Adipocyte (in vitro differentiated cells): ENCODE results near the gene POLQ.

Source experiments
- DNase-seq: peaks from one replicate; pipeline ENCODE4 v3.0.0-alpha.2; 2015; ENCODE audit warnings: low read depth
- H3K27me3 ChIP-seq: replicated peaks from 2 replicates; pipeline ENCODE4 v1.7.0; 2013; ENCODE audit warnings: mild to moderate bottlenecking, low read length, moderate library complexity; ENCODE audit not compliant: control insufficient read depth, insufficient read depth
- H3K36me3 ChIP-seq: 2 replicates; pipeline ENCODE4 v1.7.0; 2013; ENCODE audit warnings: low read length, mild to moderate bottlenecking, moderate library complexity; ENCODE audit not compliant: control insufficient read depth, insufficient read depth, severe bottlenecking
- H3K4me1 ChIP-seq: 2 replicates; pipeline ENCODE4 v1.7.0; 2013; ENCODE audit warnings: mild to moderate bottlenecking, low read length, moderate library complexity; ENCODE audit not compliant: control insufficient read depth, insufficient read depth
- H3K4me3 ChIP-seq: 2 replicates; pipeline ENCODE4 v1.7.0; 2013; ENCODE audit warnings: mild to moderate bottlenecking, low read length, moderate library complexity
- H3K9ac ChIP-seq: 2 replicates; pipeline ENCODE4 v1.7.0; 2013; ENCODE audit warnings: mild to moderate bottlenecking, low read length, moderate library complexity
- H3K9me3 ChIP-seq: 2 replicates; pipeline ENCODE4 v1.7.0; 2013; ENCODE audit warnings: mild to moderate bottlenecking, low read length, moderate library complexity; ENCODE audit not compliant: control insufficient read depth

The POLQ gene

GRCh38 chr3:121552797-121553196, 7.0 kb upstream of the POLQ start:
- Histone ChIP-seq H3K27me3 (no peaks in the 10 kb centered on the region), H3K4me3 (no peak overlapping the region), H3K9ac (no peak overlapping the region), H3K4me1 (no peaks in the 10 kb centered on the region), H3K9me3 (no peaks in the 10 kb centered on the region), H3K36me3 (no peaks in the 10 kb centered on the region)
- DNase-seq, result no peak

- Histone ChIP-seq H3K4me3 (no peak overlapping the region), H3K27me3 (no peaks in the 10 kb centered on the region), H3K4me1 (no peaks in the 10 kb centered on the region), H3K36me3 (no peaks in the 10 kb centered on the region), H3K9me3 (no peaks in the 10 kb centered on the region), H3K9ac (no peak overlapping the region)
- no peak for DNase-seq
These were observed 6.6 kb upstream of the POLQ start for GRCh38 chr3:121552379-121552778.

DNA sequence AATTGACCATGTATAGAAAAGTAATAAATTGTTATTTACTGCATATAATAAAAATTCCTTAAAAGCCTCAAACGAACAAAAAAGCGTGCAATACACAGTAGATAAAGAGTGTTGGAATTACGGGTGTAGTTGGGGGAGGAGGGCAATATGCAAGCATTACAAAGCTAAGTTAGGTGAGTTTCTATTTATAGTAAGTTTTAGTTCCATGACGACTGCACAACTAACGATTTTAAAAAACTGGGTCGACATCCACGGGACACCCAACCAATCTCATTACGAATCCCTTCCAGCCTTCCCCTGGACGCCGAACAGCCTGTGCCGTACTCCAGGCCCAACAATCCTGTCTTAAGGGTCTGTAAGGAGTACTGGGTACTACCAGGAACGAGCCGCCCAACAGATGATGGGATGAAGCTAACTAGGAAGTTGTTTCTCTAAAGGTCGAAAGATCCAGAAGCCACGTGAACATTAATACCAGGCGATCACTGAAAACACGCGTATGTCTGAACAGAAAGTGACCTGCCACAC, 677 bp downstream of the POLQ start:
- H3K4me3 ChIP-seq, result peak overlapping the region; percentile 95
- no peaks in the 10 kb centered on the region for H3K27me3 ChIP-seq
- DNase-seq, result peak; percentile 23
- peaks cover 10% of the 10 kb centered on the region for H3K4me1 ChIP-seq
- H3K9ac ChIP-seq, result peak overlapping the region; percentile 92
- no peaks in the 10 kb centered on the region for H3K36me3 ChIP-seq
- H3K9me3 ChIP-seq, result no peaks in the 10 kb centered on the region

DNA sequence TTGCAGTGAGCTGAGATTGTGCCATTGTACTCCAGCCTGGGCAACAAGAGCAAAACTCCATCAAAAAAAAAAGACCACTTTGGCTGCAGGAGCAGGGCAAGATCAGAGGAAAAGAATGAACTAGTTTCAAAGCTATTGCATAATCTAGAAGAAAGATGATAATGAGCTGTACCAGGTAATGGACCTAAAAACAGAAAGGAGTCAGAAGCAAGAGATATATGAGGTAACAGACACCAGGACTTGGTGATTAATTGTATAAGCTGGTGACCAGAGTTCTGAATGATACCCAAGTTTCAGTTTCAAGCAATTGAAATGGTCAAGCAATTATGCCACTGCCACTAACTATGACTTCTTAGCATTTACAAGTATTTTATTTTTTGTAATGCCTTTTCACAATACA, 2.9 kb downstream of the POLQ start:
- H3K4me1 ChIP-seq, result peaks cover 10% of the 10 kb centered on the region
- H3K9me3 ChIP-seq, result no peaks in the 10 kb centered on the region
- no peak for DNase-seq
- H3K36me3 ChIP-seq, result no peaks in the 10 kb centered on the region
- H3K9ac ChIP-seq, result no peak overlapping the region
- H3K4me3 ChIP-seq, result no peak overlapping the region
- no peaks in the 10 kb centered on the region for H3K27me3 ChIP-seq

DNA sequence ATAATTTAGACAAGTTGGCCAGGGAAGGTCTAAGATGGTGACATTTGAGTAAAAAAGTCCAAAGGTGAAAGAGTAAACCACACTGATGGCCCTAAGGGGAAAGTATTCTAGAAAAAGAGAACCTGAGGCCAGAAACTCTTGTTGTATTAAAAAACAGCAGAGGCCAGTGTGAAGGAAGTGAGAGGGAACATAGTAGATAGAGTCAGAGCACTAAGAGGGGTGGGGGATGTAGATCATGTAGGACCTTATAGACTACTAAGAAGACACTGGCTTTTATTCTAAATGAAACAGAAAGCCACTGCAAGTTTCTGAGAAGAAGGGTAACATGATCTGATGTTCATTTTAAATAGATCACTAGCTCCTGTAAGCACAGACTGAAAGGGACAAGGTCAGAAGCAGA, 14.5 kb downstream of the POLQ start:
- H3K9ac ChIP-seq, result no peak overlapping the region
- H3K36me3 ChIP-seq, result no peaks in the 10 kb centered on the region
- no peak overlapping the region for H3K4me3 ChIP-seq
- no peaks in the 10 kb centered on the region for H3K9me3 ChIP-seq
- no peaks in the 10 kb centered on the region for H3K27me3 ChIP-seq
- DNase-seq, result no peak
- no peaks in the 10 kb centered on the region for H3K4me1 ChIP-seq

GRCh38 chr3:121529308-121529707, 16.5 kb downstream of the POLQ start:
- Histone ChIP-seq H3K36me3 (no peaks in the 10 kb centered on the region), H3K27me3 (no peaks in the 10 kb centered on the region), H3K4me1 (no peaks in the 10 kb centered on the region), H3K9me3 (no peaks in the 10 kb centered on the region), H3K4me3 (no peak overlapping the region), H3K9ac (no peak overlapping the region)
- DNase-seq, result peak; percentile 45

DNA sequence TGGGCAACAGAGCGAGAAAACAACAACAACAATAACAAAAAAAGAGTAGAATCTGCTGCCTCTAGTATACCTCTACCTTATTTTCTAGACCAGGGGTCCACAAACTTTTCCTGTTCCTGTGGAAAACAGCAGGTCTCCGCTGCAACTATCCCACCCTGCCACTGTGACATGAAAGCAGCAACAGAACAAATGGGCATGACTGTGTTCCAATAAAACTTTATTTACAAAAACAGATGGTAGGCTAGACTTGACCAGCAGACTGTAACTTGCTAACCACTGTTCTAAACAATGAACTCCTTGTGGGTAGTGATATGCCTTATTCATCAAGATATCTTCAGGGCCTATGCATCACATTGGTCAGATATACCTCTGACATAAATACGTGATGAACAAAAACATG, 25.3 kb downstream of the POLQ start:
- H3K9me3 ChIP-seq, result peaks cover 10% of the 10 kb centered on the region
- no peak overlapping the region for H3K9ac ChIP-seq
- H3K27me3 ChIP-seq, result no peaks in the 10 kb centered on the region
- DNase-seq, result no peak
- H3K36me3 ChIP-seq, result no peaks in the 10 kb centered on the region
- no peaks in the 10 kb centered on the region for H3K4me1 ChIP-seq
- H3K4me3 ChIP-seq, result no peak overlapping the region

- H3K36me3 ChIP-seq, result no peaks in the 10 kb centered on the region
These were observed 27.7 kb downstream of the POLQ start for GRCh38 chr3:121517953-121518655.

GRCh38 chr3:121515862-121516261, 29.9 kb downstream of the POLQ start:
- H3K9ac ChIP-seq, result no peak overlapping the region
- no peaks in the 10 kb centered on the region for H3K4me1 ChIP-seq
- H3K36me3 ChIP-seq, result no peaks in the 10 kb centered on the region
- DNase-seq, result no peak
- no peak overlapping the region for H3K4me3 ChIP-seq
- H3K27me3 ChIP-seq, result no peaks in the 10 kb centered on the region
- H3K9me3 ChIP-seq, result peaks cover 11% of the 10 kb centered on the region

More at GRCh38 chr3:121517953-121518655, 27.7 kb downstream of the POLQ start:
- H3K4me3 ChIP-seq, result no peak overlapping the region
- no peak overlapping the region for H3K9ac ChIP-seq
- DNase-seq, result peak; percentile 7
- H3K9me3 ChIP-seq, result peaks cover 11% of the 10 kb centered on the region
- H3K27me3 ChIP-seq, result no peaks in the 10 kb centered on the region
- H3K4me1 ChIP-seq, result no peaks in the 10 kb centered on the region

DNA sequence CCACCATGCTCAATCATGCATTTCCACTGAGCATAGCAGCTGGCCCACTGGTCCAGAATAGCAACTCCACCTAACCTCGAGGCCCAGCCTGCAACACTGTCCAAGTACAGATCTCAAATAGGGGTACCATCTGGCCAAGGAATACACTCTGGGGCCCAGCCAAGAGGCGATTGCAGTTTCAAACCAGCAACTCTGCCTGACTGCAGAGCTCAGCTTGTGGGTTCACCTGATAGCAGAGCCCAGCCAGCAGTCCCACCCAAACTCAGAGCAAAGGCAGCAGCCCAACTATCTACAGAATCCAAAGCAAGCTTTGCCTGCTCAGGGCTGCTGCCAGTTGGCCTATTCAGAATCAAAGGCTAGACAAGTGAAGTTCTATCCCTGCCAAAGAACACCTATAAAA, 30.5 kb downstream of the POLQ start:
- Histone ChIP-seq H3K4me1 (no peaks in the 10 kb centered on the region), H3K36me3 (no peaks in the 10 kb centered on the region), H3K9ac (no peak overlapping the region), H3K9me3 (peaks cover 11% of the 10 kb centered on the region), H3K27me3 (no peaks in the 10 kb centered on the region), H3K4me3 (no peak overlapping the region)
- no peak for DNase-seq

DNA sequence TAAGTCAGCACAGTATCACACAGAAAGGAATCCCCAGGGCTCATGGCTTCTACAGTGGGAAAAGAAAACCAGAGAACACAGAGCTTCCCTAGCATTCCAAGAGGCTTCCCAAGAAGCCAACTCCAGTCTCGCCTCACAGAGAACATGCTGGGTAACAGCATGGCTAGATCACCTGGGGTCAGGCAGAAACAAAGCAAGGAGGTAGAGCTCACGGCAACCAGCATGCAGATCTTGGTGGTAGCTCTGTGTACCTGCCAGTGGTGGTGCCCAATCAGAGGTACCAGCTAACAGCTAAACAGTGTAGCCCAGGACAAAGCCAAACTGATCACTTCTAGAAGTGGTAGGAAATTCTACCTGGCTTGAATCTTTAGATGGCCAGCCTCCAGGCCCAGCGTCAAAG, 31.3 kb downstream of the POLQ start:
- H3K9ac ChIP-seq, result no peak overlapping the region
- no peak for DNase-seq
- no peaks in the 10 kb centered on the region for H3K4me1 ChIP-seq
- no peaks in the 10 kb centered on the region for H3K27me3 ChIP-seq
- no peak overlapping the region for H3K4me3 ChIP-seq
- H3K9me3 ChIP-seq, result peaks cover 11% of the 10 kb centered on the region
- no peaks in the 10 kb centered on the region for H3K36me3 ChIP-seq

DNA sequence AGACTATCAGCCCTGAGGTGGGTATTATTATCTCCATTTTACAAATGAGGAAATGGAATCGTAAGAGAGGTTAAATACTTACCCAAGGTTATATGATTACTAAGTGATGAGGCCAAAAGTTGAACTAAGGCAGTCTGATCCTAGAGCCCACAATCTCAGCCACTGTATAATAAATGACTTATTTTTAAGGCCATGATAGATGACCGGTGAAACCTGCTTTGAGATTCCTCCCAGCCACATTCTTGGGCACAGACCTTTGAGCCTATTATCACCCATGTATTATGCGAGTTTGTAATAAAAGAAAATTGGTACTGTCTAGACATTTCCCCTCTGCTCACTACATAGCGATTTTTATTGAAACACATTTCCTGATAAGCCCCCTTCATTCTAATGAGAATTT, 37.4 kb downstream of the POLQ start:
- no peak overlapping the region for H3K9ac ChIP-seq
- DNase-seq, result no peak
- no peaks in the 10 kb centered on the region for H3K9me3 ChIP-seq
- H3K36me3 ChIP-seq, result no peaks in the 10 kb centered on the region
- no peaks in the 10 kb centered on the region for H3K27me3 ChIP-seq
- H3K4me1 ChIP-seq, result no peaks in the 10 kb centered on the region
- H3K4me3 ChIP-seq, result no peak overlapping the region
